SH-SY5Y (cell line): ENCODE results near the gene ANGPTL4.

Source experiments
- GATA2 ChIP-seq: IDR thresholded peaks from 2 replicates; pipeline ENCODE4 v1.6.1; 2011; ENCODE audit warnings: mild to moderate bottlenecking, low read depth, low read length
- GATA3 ChIP-seq: IDR thresholded peaks from 2 replicates; pipeline ENCODE4 v1.6.1; 2011; ENCODE audit warnings: low read depth, mild to moderate bottlenecking, low read length, moderate library complexity

Gene ANGPTL4

DNA sequence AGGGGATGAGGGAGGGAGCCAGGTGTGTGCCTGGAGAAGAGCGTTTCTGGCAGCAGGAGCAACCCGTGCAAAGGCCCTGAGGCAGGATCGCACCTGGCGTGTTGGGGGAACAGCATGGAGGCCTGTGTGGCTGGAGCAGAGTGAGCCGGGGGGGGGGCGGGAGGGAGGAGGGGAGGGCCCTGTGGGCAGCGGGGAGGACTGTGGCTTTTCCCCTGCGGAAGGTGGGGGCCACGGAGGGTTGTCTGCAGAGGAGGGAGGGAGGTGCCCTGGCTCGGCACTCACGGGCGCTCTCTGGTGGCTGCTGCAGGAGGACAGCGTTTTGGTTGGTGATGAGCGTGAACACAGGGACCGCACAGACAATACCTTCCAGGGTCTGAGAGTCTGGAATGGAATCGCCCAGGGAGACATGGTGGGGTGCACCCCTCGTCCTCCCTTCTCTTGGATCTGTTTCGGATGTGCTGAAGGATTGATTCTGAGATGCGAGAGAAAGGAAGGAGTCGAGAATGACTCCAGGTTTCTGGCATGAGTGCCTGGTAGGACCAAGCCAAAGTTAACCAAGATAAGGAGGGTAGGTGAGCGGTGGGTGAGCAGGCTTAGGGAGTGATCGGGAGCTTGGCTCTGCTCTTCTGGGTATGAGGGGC lies 32.7 kb downstream of the ANGPTL4 start:
- TF ChIP-seq GATA2: no peak
- no peak for TF ChIP-seq GATA3

DNA sequence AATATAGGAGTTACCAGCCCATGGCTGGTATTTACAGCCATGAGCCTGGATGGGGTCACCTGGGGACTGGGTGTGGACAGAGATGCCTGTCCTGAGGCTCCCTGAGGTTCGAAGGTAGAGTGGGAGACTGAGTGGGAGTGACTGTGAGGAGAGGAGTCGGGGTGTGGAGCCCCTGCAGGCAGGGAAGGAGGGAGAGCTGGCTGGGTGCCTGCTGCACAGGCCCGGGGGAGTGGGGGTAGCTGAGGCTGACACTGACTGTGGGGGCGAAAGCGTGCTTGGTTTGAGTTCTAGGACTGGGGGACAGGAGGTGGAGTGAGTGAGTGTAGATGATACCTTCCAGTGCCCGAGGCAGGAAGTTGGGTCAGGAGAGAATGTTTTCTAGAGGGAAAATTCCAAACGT lies 33.3 kb downstream of the ANGPTL4 start:
- TF ChIP-seq GATA2 (no peak), GATA3 (no peak)

DNA sequence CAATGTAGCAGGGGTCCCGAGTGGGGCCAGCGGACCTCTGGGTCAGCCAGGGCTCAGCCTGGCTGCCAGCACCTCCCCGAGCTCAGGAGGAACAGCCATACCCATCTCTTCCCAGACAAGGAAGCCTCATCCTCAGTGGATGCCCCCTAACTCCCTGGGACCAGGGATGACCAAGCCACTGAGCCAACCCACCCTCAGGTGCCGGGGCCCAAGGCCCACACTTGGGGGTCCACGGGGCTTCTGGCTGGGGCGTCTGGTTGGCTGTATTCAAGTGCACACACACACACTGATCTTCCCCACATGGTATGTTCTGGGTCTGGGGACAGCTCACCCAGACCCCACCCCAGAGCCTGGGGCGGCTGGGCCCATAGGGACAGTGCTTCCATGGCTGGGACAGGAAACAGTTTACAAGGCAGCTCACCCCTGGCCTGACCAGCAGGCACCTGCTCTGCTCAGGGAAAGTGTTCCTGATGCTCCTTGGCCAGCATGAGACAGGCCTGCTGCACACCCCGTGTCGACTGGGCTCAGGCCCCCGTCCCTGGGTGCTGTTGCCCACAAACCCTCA lies 33.9 kb downstream of the ANGPTL4 start:
- TF ChIP-seq GATA3: no peak
- no peak for TF ChIP-seq GATA2

DNA sequence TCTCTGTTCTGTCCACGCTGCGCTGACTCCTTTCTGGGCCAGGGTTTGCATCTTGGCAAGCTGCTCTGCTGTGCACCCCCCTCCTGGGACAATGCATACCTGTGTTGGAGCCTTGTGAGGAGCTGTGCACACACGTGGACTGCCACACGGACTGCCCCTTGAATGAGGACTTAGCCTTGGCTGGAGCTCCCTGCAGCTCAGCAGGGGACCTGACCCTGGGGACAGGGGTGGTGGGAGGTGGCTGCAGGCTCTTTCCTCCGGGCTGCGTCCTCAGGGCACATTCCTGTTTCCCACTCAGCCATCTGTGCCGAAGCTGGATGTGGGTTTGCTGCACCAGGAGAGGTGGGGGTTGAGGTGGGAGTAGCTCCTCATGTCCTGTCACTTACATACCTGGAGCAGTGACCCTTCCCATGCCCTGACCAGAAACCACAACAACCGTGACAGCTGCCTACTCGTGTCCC lies 34.4 kb downstream of the ANGPTL4 start:
- TF ChIP-seq GATA3 (no peak), GATA2 (no peak)

DNA sequence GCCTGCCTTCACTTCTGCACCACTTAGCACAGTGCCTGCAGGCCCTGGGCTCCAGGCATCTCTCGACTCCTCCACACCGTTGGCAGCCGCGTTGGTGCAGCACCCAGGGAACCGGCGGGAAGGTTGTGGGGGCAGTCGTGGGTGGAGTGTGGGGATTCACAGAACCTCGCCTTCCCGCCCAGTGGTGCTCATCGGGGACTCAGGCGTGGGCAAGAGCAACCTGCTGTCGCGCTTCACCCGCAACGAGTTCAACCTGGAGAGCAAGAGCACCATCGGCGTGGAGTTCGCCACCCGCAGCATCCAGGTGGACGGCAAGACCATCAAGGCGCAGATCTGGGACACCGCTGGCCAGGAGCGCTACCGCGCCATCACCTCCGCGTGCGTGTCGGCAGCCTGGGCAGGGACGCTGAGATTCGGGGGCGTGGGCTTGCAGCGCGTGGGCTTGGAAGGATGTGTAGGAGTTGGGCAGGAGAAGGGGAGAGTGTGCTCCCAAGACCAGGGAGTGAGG lies 35.8 kb downstream of the ANGPTL4 start:
- TF ChIP-seq GATA2: no peak
- no peak for TF ChIP-seq GATA3

DNA sequence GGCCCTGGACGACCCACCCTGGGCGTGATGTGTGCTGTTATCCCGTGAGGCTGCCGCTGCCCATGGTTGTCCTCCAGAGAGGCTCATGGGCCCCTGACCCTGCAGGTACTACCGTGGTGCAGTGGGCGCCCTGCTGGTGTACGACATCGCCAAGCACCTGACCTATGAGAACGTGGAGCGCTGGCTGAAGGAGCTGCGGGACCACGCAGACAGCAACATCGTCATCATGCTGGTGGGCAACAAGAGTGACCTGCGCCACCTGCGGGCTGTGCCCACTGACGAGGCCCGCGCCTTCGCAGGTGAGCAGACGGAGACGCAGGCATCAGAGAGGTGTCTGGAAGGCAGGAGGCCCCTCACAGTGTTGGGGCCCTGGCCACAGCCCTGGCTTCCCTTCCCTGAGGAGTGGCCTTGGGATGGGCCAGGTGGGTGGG lies 38.0 kb downstream of the ANGPTL4 start:
- TF ChIP-seq GATA3 (no peak), GATA2 (no peak)

DNA sequence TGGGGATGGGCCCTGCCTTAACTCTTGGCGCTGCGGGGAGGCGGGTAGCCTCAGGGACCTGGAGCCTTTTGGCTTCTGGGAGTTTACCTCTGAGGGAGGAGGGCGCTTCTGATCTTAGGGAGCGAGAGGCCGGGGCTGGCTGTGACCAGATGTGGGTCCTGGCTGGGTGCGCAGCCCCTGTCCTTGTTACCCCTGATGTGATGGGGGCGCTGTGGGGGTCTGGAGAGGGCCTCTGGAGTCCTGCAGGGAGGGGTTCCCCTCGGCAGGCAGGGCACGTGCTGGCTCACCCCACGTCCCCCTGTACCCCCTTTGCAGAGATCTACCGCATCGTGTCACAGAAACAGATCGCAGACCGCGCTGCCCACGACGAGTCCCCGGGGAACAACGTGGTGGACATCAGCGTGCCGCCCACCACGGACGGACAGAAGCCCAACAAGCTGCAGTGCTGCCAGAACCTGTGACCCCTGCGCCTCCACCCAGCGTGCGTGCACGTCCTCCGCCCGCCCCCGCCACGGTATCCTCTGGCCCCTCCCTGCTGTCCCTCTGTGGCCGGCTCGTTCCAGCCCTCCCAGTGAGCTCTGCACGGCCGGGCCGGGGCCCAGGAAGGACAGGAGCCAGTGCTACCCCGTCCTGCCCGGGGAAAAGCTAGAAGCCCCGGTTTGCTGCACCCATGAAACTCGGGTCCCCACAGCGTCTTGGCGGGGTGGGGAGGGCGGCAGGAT lies 39.3 kb downstream of the ANGPTL4 start:
- no peak for TF ChIP-seq GATA2
- no peak for TF ChIP-seq GATA3

DNA sequence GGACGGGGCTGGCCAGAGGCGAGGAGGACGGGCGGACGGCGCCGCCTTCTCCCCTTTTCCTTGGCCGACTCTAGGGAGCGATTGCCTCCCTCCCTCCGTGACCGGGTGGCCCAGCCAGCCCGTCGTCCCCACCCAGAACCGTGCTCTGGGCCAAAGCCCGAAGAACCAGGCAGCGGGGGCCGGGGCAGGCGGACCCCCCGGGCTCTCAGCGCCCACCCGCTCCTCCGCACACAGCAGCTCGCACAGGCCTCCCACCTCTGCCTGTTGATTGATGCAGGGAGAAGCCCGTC lies 39.8 kb downstream of the ANGPTL4 start:
- TF ChIP-seq GATA3 (no peak), GATA2 (no peak)

DNA sequence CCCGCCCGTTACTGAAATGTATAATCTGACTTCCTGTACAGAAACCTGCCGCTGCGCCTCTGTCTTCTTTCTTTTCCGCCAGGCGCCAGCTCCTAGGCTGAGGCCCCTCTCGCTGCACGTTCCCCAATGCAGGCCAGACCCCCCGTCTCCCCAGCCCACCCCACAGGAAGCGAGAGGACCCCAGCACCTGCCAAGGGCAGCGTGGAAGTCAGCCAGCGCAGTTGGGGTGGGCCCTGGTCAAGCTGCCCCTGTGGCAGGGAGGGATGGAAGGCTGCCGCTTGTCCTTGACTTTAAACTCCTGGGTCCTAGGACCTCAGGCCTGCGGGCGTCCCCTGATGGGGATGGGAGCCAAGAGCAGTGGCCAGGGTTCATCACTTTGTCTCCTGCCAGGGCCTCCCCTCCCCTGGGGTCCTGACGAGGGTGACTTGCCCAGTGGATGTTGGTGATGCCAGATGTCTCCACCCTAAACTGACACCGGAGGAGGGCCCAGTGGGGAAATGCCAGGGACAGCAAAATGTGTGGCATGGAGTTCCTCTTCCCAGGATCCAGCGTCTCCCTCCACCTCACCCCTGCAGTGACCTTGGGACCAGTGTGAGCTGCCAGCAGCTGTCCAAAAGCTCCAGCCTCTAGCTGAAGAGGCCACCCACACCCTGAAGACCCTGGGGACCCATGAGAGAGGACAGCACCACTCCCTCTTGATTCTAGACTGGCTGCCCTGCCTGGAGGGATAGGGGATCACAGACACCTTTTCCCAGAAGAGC lies 40.6 kb downstream of the ANGPTL4 start:
- TF ChIP-seq GATA3 (no peak), GATA2 (no peak)

DNA sequence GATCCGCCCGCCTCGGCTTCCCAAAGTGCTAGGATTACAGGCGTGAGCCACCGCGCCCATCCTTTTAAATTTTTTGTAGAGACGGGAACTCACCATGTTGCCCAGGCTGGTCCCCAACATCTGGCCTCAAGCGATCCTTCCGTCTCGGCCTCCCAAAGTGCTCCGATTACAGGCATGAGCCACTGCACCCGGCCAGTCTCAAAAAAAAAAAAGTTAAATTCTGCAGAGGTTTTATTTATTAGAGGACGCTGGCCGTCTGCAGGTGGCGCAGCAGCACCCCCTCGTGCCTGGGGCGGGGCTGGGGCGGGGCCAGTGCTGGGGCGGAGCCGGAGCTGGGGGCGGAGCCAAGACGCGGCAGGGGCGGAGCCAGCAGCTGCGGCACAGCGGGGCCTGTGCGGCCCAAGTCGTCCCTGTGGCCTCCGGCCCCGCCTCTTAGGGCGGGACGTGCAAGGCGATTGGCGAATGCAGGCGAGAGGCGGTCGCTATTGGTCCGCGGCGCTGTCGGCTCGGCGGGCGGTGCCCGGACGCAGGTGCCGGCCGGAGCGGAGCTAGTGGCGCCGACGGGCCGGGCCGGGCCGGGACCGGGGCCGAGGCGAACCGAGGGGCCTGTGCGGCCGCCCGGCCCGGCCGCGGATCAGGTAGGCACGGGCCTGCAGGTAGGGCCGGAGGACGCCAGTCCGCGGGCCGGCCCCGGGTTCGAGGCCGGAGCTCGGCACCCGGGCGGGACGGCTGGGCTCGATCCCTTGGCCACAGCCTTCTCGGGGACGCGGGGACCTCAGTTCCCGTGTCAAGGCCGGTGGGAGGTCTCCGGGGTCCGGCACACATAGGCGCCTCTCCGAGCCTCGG lies 49.1 kb downstream of the ANGPTL4 start, which contains the start of gene MARCHF2:
MARCHF2 (plus strand) TSS at position 523 of the 846 bp plus-strand sequence. CDS start 8,536 bp downstream, outside the sequence.
- TF ChIP-seq GATA3 (no peak), GATA2 (no peak)

DNA sequence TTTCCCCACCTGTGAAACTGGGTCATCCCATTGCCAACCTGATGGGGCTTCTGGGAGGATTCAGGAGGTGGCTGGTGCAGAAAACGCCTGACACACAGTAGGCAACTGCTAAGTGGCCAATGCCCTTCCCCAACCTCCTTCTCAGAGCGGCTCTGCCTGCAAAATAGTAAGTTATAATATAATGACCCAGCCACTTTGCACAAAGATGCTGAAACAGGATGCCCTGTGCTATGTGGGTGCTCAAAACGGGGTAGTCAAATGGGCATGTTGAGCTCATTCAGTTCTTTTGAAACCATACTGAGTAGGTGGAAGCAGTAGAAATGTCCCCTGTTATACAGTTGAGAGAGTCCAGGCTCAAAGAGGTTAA lies 49.7 kb downstream of the ANGPTL4 start:
- TF ChIP-seq GATA2: no peak
- TF ChIP-seq GATA3: no peak

DNA sequence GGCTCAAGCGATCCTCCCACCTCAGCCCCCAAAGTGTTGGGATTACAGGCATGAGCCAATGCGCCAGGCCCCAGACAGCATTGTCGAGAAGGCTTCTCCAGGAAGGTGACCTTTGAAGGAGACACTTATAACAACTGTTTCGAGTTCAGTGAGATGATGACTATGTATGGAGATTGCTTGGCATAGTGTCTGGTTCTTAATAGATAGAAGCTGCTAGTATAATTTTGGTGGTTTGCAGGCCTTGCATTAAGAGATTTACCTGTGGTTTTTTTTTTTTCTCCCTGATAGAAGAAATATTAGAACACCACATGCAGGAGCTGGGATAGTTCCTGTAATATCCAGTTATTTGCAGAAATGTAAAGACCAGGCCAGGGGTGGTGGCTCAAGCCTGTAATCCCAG lies 52.8 kb downstream of the ANGPTL4 start:
- no peak for TF ChIP-seq GATA2
- TF ChIP-seq GATA3: no peak
